Fibroblast of lung (primary cell): ENCODE results near the gene C11orf86. TPM values are rescaled to one million over a fixed set of nuclear protein-coding genes. Genes with fewer than 3 reads are reported as not detected.

Experiments used
- DNase-seq, 2 donors: peaks; one replicate each; pipeline versions ENCODE4 v3.0.0 to v3.0.0-alpha.2; 2010; ENCODE audit warnings: low read depth in 2 of 2
- H2AFZ ChIP-seq: 2 replicates; pipeline ENCODE4 v1.5.1; 2012; ENCODE audit warnings: low read length, control low read depth, inconsistent platforms
- H3K27ac ChIP-seq: 2 replicates; pipeline ENCODE4 v1.5.1; 2011; ENCODE audit warnings: low read length, control low read depth; ENCODE audit not compliant: insufficient read depth
- H3K27me3 ChIP-seq: 2 replicates; pipeline ENCODE4 v1.5.1; 2011; ENCODE audit warnings: mild to moderate bottlenecking, low read length; ENCODE audit not compliant: control insufficient read depth, insufficient read depth
- H3K36me3 ChIP-seq: 2 replicates; pipeline ENCODE4 v1.5.1; 2011; ENCODE audit warnings: low read length; ENCODE audit not compliant: control insufficient read depth, insufficient read depth
- H3K4me1 ChIP-seq: 2 replicates; pipeline ENCODE4 v1.5.1; 2011; ENCODE audit warnings: low read length; ENCODE audit not compliant: control insufficient read depth, insufficient read depth; ENCODE audit errors: extremely low read depth
- H3K4me2 ChIP-seq: 2 replicates; pipeline ENCODE4 v1.5.1; 2011; ENCODE audit warnings: low read length, control low read depth; ENCODE audit not compliant: insufficient read depth; ENCODE audit errors: extremely low read depth
- H3K4me3 ChIP-seq, 4 experiments: fragments of 200-600 bp in 1 of 4; sonication (generic) in 1 of 4; replicated peaks in 1 of 4; 2 replicates each; pipeline ENCODE4 v1.5.1; 2011 to 2016; ENCODE audit warnings: low read length in 4 of 4, low read depth in 3 of 4, mild to moderate bottlenecking in 3 of 4, control low read depth in 2 of 4, inconsistent platforms in 1 of 4, mixed read lengths in 1 of 4; ENCODE audit not compliant: insufficient read depth in 1 of 4; ENCODE audit errors: control extremely low read depth in 1 of 4
- H3K79me2 ChIP-seq: 2 replicates; pipeline ENCODE4 v1.5.1; 2012; ENCODE audit warnings: mild to moderate bottlenecking, low read length, inconsistent platforms; ENCODE audit not compliant: control insufficient read depth, insufficient read depth
- H3K9ac ChIP-seq: 2 replicates; pipeline ENCODE4 v1.5.1; 2011; ENCODE audit warnings: mild to moderate bottlenecking, low read length, control low read depth; ENCODE audit not compliant: insufficient read depth
- H3K9me3 ChIP-seq: 2 replicates; pipeline ENCODE4 v1.5.1; 2012; ENCODE audit warnings: low read depth, low read length; ENCODE audit not compliant: control insufficient read depth, insufficient read depth
- H4K20me1 ChIP-seq: 2 replicates; pipeline ENCODE4 v1.5.1; 2011; ENCODE audit warnings: low read length; ENCODE audit not compliant: control insufficient read depth, insufficient read depth; ENCODE audit errors: extremely low read depth
- EZH2 ChIP-seq: IDR thresholded peaks from 2 replicates; pipeline ENCODE4 v1.5.1; 2012; ENCODE audit warnings: low read length, control low read depth, mild to moderate bottlenecking; ENCODE audit errors: missing control alignments
- polyA plus RNA-seq, 2 donors: library from polyadenylated mRNA; depleted of rRNA in 1 of 2; stranded (reverse) in 1 of 2; unstranded in 1 of 2; fragments of >200 nt; gene quantifications; 2 replicates each; pipeline ENCODE4 v1.2.1, GENCODE V29; 2011 to 2012; ENCODE audit warnings: missing spikeins in 1 of 2
- total RNA-seq: library from RNA; depleted of rRNA; stranded (reverse); fragments of >200 nt; gene quantifications from 2 replicates; pipeline ENCODE4 v1.2.1, GENCODE V29; 2014
- TF ChIP-seq, protein P1 (sequence below), 2 donors: IDR thresholded peaks in 1 of 2; conservative IDR thresholded peaks in 1 of 2; 1 replicate in 1 of 2; 2 replicates in 1 of 2; pipeline ENCODE4 v1.5.1; 2011 to 2012; ENCODE audit warnings: low read length in 2 of 2, control low read depth in 1 of 2, inconsistent platforms in 1 of 2, low read depth in 1 of 2, mild to moderate bottlenecking in 1 of 2

C11orf86 gene
- total and polyA plus RNA-seq, 2 donors (not counting 1 experiment from before 2014, with no cell fraction given), result not detected

DNA sequence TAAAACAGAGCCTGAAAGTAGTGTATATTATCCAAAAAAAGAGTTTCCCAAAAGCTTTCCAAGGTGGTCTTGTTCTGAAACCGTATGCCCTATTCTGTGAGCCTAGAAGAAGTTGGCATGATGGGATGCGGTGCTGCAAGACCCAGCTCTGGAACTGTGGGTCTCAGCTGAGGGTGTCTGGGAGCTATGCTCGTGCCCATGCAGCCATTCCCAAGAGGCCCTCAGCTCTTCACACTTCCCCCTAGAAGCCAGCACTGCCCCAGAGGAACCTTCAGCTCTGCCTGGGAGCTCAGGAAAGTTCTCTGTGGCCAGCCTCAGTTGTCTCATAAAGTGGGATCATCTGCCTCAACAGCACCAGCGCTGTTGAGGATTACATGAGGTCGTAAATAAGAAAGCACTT, 41.4 kb downstream of the C11orf86 start:
- Histone ChIP-seq H3K79me2 (no peaks in the 10 kb centered on the region), H2AFZ (no peak overlapping the region)
- no peak for DNase-seq

DNA sequence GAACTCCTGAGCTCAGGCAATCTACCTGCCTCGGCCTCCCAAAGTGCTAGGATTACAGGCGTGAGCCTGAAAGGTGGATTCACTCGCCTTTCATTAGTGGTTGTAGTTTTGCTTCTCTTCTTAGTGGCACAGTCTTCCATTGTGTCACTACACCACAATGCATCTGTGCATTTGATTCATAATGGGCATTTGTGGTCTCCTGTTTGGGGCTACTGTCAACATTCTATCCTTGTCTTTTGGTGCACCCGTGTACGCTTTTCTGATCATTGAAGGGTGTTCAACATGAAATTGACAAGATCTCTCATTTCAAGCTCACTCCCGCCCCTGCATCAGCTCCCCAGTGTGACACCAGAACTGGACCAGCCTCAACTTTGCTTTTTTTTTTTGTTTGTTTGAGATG, 45.8 kb downstream of the C11orf86 start:
- Histone ChIP-seq H3K27me3 (peaks cover 13% of the 10 kb centered on the region), H3K36me3 (no peaks in the 10 kb centered on the region), H2AFZ (no peak overlapping the region), H3K27ac (no peak overlapping the region), H3K4me1 (no peaks in the 10 kb centered on the region), H3K79me2 (no peaks in the 10 kb centered on the region), H3K4me2 (no peak overlapping the region), H3K9ac (no peak overlapping the region), H3K9me3 (no peaks in the 10 kb centered on the region), H4K20me1 (no peaks in the 10 kb centered on the region), H3K4me3 (no peak overlapping the region)
- TF ChIP-seq, protein P1, sequence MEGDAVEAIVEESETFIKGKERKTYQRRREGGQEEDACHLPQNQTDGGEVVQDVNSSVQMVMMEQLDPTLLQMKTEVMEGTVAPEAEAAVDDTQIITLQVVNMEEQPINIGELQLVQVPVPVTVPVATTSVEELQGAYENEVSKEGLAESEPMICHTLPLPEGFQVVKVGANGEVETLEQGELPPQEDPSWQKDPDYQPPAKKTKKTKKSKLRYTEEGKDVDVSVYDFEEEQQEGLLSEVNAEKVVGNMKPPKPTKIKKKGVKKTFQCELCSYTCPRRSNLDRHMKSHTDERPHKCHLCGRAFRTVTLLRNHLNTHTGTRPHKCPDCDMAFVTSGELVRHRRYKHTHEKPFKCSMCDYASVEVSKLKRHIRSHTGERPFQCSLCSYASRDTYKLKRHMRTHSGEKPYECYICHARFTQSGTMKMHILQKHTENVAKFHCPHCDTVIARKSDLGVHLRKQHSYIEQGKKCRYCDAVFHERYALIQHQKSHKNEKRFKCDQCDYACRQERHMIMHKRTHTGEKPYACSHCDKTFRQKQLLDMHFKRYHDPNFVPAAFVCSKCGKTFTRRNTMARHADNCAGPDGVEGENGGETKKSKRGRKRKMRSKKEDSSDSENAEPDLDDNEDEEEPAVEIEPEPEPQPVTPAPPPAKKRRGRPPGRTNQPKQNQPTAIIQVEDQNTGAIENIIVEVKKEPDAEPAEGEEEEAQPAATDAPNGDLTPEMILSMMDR (conservative IDR thresholded peaks at IDR 0.05 in 1 of 2, IDR thresholded peaks at IDR 0.05 in 1 of 2; ENCODE audit: low read depth in 1 of 2, low read length in 2 of 2), result no peak
- TF ChIP-seq EZH2, result no peak
- DNase-seq, result no peak

More for the DNA sequence above, 41.4 kb downstream of the C11orf86 start:
- Histone ChIP-seq H4K20me1 (no peaks in the 10 kb centered on the region), H3K4me2 (no peak overlapping the region), H3K27me3 (peaks cover 5% of the 10 kb centered on the region), H3K4me1 (no peaks in the 10 kb centered on the region), H3K9me3 (no peaks in the 10 kb centered on the region), H3K9ac (no peak overlapping the region), H3K27ac (no peak overlapping the region), H3K4me3 (no peak overlapping the region), H3K36me3 (no peaks in the 10 kb centered on the region)
- no peak for TF ChIP-seq EZH2
- TF ChIP-seq, protein P1 (conservative IDR thresholded peaks at IDR 0.05 in 1 of 2, IDR thresholded peaks at IDR 0.05 in 1 of 2; ENCODE audit: low read depth in 1 of 2, low read length in 2 of 2), result no peak

DNA sequence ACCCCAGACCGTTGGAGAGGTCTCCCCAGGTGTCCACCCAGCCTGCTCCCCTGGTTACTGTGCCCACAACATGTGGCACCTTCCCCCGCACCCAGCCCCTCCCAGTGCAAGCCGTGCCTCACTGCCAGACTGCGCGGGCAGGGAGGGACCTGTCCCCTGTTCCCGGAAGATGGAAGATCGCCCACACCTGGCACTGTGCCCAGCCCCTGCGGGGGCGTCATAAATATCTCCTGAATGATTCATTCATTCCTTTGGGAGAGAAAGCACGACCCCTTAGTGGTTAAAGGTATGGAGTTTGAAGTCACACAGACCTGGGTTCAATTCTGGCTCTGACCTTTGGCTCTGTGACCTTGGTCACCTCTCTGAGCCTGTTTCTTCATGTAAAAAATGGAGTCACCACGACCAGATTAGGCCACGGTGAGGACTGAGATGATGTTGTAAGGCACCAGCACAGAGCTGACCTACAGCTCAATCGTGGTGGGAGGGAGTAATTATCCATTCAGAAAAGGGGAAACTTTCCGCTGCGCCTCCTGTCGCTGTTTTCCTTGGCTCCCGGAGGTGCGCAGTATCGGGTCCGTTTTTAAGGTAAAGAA, 47.3 kb downstream of the C11orf86 start:
- H3K4me3 ChIP-seq, result peak overlapping the region in 1 of 4 experiments; percentile 34
- H3K4me1 ChIP-seq, result no peaks in the 10 kb centered on the region
- no peaks in the 10 kb centered on the region for H4K20me1 ChIP-seq
- H2AFZ ChIP-seq, result no peak overlapping the region
- TF ChIP-seq, protein P1 (conservative IDR thresholded peaks at IDR 0.05 in 1 of 2, IDR thresholded peaks at IDR 0.05 in 1 of 2; ENCODE audit: low read depth in 1 of 2, low read length in 2 of 2), result no peak
- peak; percentile 28 for TF ChIP-seq EZH2
- no peaks in the 10 kb centered on the region for H3K36me3 ChIP-seq
- no peak overlapping the region for H3K9ac ChIP-seq
- DNase-seq, result peak; percentile 8 to 78
- no peaks in the 10 kb centered on the region for H3K9me3 ChIP-seq
- peaks cover 13% of the 10 kb centered on the region for H3K27me3 ChIP-seq
- H3K79me2 ChIP-seq, result no peaks in the 10 kb centered on the region
- no peak overlapping the region for H3K27ac ChIP-seq
- peak overlapping the region; percentile 73 for H3K4me2 ChIP-seq
